GM12873 (cell line): ENCODE measurements around the gene RFNG.

Source experiments
- TF ChIP-seq, protein P1 (sequence below): IDR thresholded peaks from 2 replicates; pipeline ENCODE4 v1.5.1; 2012; ENCODE audit warnings: low read depth, mild to moderate bottlenecking, moderate library complexity, low read length, control low read depth; ENCODE audit not compliant: insufficient read depth; ENCODE audit errors: missing control alignments

RFNG gene

DNA sequence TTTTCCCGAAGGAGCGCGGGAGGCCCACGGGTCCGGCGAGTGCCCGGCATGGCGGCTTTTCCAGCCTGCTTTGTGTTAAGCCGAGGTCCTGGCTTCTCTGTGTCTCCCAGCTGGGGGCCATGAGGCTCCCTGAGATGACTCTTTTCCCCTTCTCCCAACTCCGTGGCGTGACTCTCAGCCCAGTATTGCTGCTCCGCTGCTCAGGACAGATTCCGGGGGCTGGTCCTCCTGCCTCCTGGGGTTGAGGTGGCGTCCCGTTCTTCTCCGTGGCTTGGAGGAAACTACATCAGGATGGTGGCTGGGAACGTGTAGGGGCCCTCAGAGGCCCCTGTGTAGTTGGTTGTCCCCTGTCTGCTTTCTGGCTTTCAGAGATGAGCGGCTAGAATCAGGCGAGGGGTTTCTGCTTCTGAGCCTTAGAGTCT is 1.0 kb upstream of the RFNG start:
- TF ChIP-seq, protein P1, sequence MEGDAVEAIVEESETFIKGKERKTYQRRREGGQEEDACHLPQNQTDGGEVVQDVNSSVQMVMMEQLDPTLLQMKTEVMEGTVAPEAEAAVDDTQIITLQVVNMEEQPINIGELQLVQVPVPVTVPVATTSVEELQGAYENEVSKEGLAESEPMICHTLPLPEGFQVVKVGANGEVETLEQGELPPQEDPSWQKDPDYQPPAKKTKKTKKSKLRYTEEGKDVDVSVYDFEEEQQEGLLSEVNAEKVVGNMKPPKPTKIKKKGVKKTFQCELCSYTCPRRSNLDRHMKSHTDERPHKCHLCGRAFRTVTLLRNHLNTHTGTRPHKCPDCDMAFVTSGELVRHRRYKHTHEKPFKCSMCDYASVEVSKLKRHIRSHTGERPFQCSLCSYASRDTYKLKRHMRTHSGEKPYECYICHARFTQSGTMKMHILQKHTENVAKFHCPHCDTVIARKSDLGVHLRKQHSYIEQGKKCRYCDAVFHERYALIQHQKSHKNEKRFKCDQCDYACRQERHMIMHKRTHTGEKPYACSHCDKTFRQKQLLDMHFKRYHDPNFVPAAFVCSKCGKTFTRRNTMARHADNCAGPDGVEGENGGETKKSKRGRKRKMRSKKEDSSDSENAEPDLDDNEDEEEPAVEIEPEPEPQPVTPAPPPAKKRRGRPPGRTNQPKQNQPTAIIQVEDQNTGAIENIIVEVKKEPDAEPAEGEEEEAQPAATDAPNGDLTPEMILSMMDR, result no peak

DNA sequence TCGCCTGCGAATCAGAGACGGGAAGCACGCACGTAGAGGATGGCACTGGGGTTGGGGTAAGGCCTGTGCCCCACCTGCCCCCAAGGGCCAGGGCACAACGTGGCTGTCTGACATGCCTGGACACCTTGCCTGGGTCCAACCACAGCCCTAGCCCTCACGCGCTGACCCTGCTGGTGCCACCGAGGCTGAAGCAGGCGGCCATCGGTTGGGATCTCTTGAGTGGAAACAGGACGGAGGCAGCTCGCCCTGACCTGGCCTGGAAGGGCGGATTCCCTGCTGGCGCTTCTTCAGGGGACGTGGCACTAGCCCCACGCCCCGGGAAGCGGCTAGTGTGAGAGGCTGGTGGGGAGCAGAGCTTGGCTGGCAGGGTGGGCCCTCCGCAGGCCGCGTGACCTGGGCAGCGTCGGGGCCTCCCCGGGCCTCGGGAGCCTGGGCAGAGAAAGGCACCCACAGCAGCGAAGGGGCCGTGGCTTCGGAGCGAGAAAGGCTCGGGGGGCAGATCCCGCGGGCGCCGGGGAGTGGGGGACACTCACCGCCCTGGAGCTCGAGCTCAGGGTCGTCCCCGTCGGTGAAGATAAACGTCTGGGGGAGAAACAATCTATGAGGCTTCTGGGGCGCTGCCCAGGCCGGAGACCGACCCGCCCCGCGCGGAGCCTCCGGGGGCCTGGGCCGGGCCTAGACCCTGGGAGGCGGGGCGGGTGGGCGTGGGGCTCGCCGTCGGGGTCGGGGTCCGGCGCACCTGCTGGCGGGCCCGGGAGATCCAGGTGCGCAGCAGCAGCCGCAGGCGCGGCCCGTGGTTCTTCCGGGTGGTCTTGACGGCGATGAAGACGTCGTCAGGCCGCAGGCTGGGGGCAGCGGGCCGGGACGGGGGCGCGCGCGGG is 610 bp downstream of the RFNG start:
- TF ChIP-seq, protein P1, result no peak

DNA sequence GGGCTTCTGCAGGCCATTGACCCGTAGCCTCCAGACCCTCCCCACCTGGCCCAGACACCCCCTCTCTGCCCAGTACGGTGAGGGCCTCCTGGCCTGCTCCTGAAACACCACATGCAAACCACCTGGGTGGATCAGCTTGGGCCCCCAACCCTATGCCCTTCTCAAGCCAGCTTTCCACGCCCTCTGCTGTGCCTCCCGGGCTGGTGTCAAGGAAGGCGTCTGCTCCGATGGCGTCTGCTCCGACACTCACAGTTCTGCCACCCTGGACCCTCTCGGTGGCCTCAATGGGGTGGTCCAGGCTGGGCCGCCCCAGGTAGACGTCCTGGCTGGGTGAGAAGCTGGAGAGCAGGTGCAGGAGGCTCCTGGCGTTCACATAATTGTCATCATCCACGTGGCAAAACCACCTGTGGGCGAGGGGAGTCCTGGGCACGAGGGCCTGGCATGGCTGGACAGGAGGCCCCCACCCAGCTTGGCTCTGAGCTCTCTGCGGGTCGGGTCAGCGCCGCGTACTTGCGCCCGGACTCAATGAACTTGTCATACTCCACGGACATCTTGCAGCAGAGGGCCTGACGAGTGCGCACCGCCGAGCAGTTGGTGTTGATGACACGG is 1.4 kb downstream of the RFNG start:
- TF ChIP-seq, protein P1, result no peak

GRCh38 chr17:82049521-82049971 is 2.1 kb downstream of the RFNG start:
- TF ChIP-seq, protein P1, result no peak

GRCh38 chr17:82049106-82049505 is 2.5 kb downstream of the RFNG start:
- TF ChIP-seq, protein P1, result no peak

DNA sequence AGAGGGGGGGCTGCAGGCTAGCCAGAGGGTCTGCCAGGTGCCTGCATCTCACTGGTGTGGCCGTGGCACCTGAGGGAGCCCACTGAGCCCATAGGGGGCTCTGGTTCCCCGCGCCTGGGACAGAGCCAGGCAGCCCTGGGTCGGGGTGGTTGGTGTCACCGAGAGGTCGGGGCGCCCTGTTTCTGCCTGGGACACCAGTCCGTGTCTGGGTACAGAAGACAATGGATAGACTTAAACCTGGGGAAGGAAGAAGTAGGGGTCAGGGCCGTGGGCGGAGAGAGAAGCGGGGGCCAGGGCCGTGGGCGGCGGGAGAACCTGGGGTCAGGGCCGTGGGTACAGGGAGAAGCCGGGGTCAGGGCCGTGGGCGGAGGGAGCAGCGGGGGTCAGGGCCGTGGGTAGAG is 3.0 kb downstream of the RFNG start:
- TF ChIP-seq, protein P1, result no peak

- TF ChIP-seq, protein P1, result no peak
Measured at GRCh38 chr17:82047914-82048570, 3.6 kb downstream of the RFNG start.
